GM21717 (cell line): ENCODE results near the gene CCL22.

Experiments used
- ATAC-seq: cut with Tn5 transposase; IDR thresholded peaks from one replicate; pipeline ENCODE4 v1.9.1; 2021; ENCODE audit warnings: mild to moderate bottlenecking, moderate library complexity; ENCODE audit not compliant: unreplicated experiment

CCL22 gene

GRCh38 chr16:57345666-57346204, 12.8 kb upstream of the CCL22 start:
- ATAC-seq: no peak

- no peak for ATAC-seq
These were observed 10.7 kb upstream of the CCL22 start for GRCh38 chr16:57347858-57348257.

GRCh38 chr16:57348327-57348726, 10.3 kb upstream of the CCL22 start:
- no peak for ATAC-seq

GRCh38 chr16:57349212-57350031, 9.2 kb upstream of the CCL22 start:
- ATAC-seq: peak; percentile 93

- ATAC-seq: no peak
These were observed 5.9 kb upstream of the CCL22 start for GRCh38 chr16:57352636-57353047.

GRCh38 chr16:57354311-57354710, 4.3 kb upstream of the CCL22 start:
- no peak for ATAC-seq

- no peak for ATAC-seq
These were observed 2.6 kb upstream of the CCL22 start for GRCh38 chr16:57355898-57356414.

- no peak for ATAC-seq
These were observed 2.0 kb upstream of the CCL22 start for GRCh38 chr16:57356547-57356946.

GRCh38 chr16:57357330-57358085, 1.1 kb upstream of the CCL22 start:
- peak; percentile 30 for ATAC-seq

- peak; percentile 2 for ATAC-seq
These were observed 530 bp upstream of the CCL22 start for GRCh38 chr16:57358086-57358420.

GRCh38 chr16:57360321-57360935, 1.8 kb downstream of the CCL22 start:
- no peak for ATAC-seq

GRCh38 chr16:57361404-57361803, 2.8 kb downstream of the CCL22 start:
- ATAC-seq: no peak

- no peak for ATAC-seq
These were observed 5.6 kb downstream of the CCL22 start for GRCh38 chr16:57364143-57364542.

- ATAC-seq: no peak
These were observed 8.0 kb downstream of the CCL22 start for GRCh38 chr16:57366544-57367040.

- no peak for ATAC-seq
These were observed 8.7 kb downstream of the CCL22 start for GRCh38 chr16:57367116-57367752.

GRCh38 chr16:57371494-57372371, 13.2 kb downstream of the CCL22 start:
- ATAC-seq: no peak

GRCh38 chr16:57372372-57373116, 14.0 kb downstream of the CCL22 start, which contains the start of gene CX3CL1:
CX3CL1 (plus strand) TSS chr16:57372490; CDS start chr16:57372569, 79 bp downstream.
- no peak for ATAC-seq

- ATAC-seq: no peak
These were observed 14.7 kb downstream of the CCL22 start for GRCh38 chr16:57373117-57373947.
